ENCODE results near the gene MAG. TPM values are rescaled to one million over a fixed set of nuclear protein-coding genes. Genes with fewer than 3 reads are reported as not detected.

MAG gene
- total and polyA plus RNA-seq, 9 of the 15 experiments (the other 6 are each of a cell fraction or from before 2014, with no cell fraction given), result 0.11 to 10.0 (median 1.6) TPM

GRCh38 chr19:35295792-35296462 is 4.0 kb downstream of the MAG start (continued):
- peak; percentile 37; the same call in 1 of the 2 replicates for TF ChIP-seq MGA (IDR thresholded peaks at IDR 0.05)
- peak; percentile 51; the same call in 1 of the 2 replicates for TF ChIP-seq ZBTB7A (IDR thresholded peaks at IDR 0.05; ENCODE audit: borderline replicate concordance, control insufficient read depth, low read depth, low read length)
- TF ChIP-seq SMARCA4 (IDR thresholded peaks at IDR 0.05), result no peak
- TF ChIP-seq CTBP1 (IDR thresholded peaks at IDR 0.05; ENCODE audit: borderline replicate concordance), result 0 out of 2 replicates have a peak, but pooled peaks have one; percentile 16
- no peak for TF ChIP-seq FOXJ3 (CRISPR knock-in tag; IDR thresholded peaks at IDR 0.05)
- TF ChIP-seq UBTF (IDR thresholded peaks at IDR 0.05; ENCODE audit: borderline replicate concordance in 1 of 2, low read depth in 2 of 2, low read length in 2 of 2), result 0 out of 4 replicates have a peak, but pooled peaks of 1 of the 2 experiments have one; percentile 71
- TF ChIP-seq FOXP1 (CRISPR knock-in tag; IDR thresholded peaks at IDR 0.05), result no peak
- no peak for TF ChIP-seq ZNF41 (CRISPR knock-in tag; conservative IDR thresholded peaks at IDR 0.05)
- TF ChIP-seq ATF3 (IDR thresholded peaks at IDR 0.05), result no peak
- no peak for TF ChIP-seq ATF3 (CRISPR knock-in tag; conservative IDR thresholded peaks at IDR 0.05)
- TF ChIP-seq ZNF717 (CRISPR knock-in tag; IDR thresholded peaks at IDR 0.05), result no peak
- TF ChIP-seq MCM2 (IDR thresholded peaks at IDR 0.05; ENCODE audit: low read depth), result no peak

Data from K562 (cell line).